ENCODE measurements around the gene NELL1. TPM values are rescaled to one million over a fixed set of nuclear protein-coding genes. Genes with fewer than 3 reads are reported as not detected.

The NELL1 gene
- polyA plus RNA-seq, 3 donors = 1.7 to 3.0 (median 1.7) TPM

DNA sequence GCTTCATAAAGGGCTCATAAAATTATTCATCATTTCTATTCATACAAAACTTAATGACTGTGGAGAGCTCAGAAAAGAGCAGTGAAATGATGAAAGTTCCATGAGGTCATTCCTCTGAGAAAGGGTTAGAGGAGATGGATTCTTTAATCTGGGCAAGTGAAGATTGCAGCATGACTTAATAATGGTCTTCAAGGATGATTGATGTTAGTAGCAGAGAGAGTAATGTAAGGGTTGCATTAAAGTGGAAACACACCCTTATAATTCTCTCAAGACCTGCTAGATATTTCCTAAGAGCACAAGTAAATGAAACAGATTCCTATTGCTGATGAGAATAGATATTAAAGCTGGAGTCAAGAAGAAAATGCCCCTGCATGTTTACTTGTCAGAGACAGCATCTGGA is 811.9 kb downstream of the NELL1 start:
- no peak for DNase-seq (ENCODE audit: extremely low read depth in 1 of 11, low read depth in 9 of 11, low spot score in 4 of 11)

DNA sequence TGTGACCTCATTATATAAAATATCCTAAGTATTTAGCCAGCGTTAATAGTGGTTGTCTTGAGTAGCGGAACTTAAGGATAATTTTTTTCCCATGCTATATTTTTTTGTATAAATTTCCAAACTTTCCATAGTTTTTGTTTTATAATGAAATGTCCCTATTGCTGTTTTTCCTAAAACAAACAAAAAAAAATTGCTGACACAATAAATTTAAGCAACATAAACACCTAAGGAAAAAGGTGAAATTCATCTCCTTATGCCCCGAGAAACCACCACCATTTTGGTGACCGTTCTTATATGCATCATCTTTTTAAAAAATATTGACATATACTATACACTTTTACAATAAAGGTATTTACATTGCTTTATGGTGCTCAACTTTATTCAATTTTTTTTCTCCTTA is 814.7 kb downstream of the NELL1 start:
- no peak for DNase-seq (ENCODE audit: extremely low read depth in 1 of 11, low read depth in 9 of 11, low spot score in 4 of 11)

GRCh38 chr11:21485006-21485405 is 815.6 kb downstream of the NELL1 start:
- DNase-seq (ENCODE audit: extremely low read depth in 1 of 11, low read depth in 9 of 11, low spot score in 4 of 11) = no peak

DNA sequence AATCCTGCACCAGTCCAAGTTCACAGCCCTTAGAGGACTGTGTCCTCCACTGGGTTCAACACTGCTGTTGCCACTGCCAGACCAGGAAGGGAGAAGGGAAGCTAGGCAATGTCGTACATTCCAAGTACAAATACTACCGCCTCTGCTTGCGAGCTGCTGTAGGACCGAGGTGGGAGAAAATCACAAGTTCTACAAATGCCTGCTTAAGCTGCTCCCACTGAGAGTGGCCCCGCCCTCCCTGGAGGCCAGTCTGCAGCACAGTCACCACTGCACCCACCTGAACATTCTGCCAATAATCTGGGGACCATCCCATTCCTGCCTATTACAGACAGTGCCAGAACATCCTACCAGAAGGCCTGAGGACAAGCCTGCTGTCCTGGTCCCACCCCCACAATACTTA is 816.0 kb downstream of the NELL1 start:
- no peak for DNase-seq (ENCODE audit: extremely low read depth in 1 of 11, low read depth in 9 of 11, low spot score in 4 of 11)

DNA sequence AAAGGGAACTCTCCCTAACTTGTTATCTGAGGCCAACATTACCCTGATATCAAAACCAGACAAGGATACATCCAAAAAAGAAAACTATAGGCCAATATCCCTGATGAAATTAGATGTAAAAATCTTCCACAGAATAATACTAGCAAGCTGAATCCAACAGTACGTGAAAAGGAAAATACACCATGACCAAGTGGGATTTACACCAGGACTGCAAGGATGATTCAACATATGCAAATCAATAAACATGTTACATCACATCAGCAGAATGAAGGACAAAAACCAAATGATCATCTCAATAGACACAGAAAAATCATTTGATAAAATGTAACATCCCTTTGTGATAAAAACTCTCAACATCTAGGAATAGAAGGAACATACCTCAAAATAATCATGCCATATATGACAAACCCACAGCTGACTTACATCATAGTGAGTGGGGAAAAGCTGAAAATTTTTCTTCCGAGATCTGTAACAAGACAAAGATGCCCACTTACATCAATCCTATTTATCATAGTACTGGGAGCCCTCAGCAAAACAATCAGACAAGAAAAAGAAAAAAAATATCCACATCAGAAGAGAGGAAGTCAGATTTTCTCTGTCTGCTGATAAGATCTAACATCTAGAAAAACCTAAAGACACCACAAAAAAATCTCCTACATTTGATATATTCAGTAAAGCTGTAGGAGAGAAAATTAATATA is 820.2 kb downstream of the NELL1 start:
- no peak for DNase-seq (ENCODE audit: extremely low read depth in 1 of 11, low read depth in 9 of 11, low spot score in 4 of 11)

GRCh38 chr11:21492931-21493330 is 823.5 kb downstream of the NELL1 start:
- no peak for DNase-seq (ENCODE audit: extremely low read depth in 1 of 11, low read depth in 9 of 11, low spot score in 4 of 11)

- DNase-seq (ENCODE audit: extremely low read depth in 1 of 11, low read depth in 9 of 11, low spot score in 4 of 11) = no peak
Observed at GRCh38 chr11:21494946-21495345, 825.6 kb downstream of the NELL1 start.

GRCh38 chr11:21495879-21496278 is 826.5 kb downstream of the NELL1 start:
- no peak for DNase-seq (ENCODE audit: extremely low read depth in 1 of 11, low read depth in 9 of 11, low spot score in 4 of 11)

GRCh38 chr11:21501245-21501644 is 831.9 kb downstream of the NELL1 start:
- DNase-seq (ENCODE audit: extremely low read depth in 1 of 11, low read depth in 9 of 11, low spot score in 4 of 11) = no peak

DNA sequence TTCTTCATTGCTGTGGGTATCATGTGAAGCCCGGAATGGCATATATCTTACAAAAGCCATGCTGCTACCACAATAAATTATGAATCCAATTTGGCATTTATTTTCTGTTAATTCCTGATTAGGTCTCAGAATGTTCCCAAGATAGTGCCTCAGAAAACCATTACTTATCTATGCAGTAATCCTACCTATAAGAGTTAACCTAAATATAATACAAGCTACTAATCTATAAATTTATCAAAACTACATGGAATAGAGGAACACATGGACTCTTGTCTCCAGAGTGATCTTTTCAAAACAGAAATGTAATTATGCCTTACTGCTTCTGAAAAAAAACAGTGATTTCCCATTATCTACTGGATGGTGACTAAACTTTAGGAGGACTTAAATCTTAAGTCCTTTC is 835.7 kb downstream of the NELL1 start:
- DNase-seq (ENCODE audit: extremely low read depth in 1 of 11, low read depth in 9 of 11, low spot score in 4 of 11) = no peak

- peak; percentile 15 to 68 (median 32) for DNase-seq (ENCODE audit: extremely low read depth in 1 of 11, low read depth in 9 of 11, low spot score in 4 of 11)
Observed at GRCh38 chr11:21511835-21512440, 842.6 kb downstream of the NELL1 start.

DNA sequence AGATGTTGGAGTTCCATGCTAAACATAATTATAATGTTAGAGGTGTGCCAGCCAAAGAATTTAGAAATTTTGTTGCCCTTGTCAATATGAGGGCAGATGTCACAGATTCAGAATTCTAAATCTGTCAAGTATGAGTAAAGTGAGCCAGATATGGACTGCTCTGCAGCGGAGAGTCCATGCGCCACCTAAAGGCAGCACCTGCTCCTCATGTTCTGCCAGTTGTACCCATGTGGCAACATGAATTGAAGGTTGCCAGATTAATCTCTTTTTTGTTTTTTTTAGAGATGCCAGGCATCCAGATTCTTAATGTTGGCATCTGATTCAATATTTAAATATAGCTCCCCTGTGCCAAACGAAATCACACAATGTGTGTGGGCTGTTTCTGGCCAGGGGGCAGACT is 844.9 kb downstream of the NELL1 start:
- peak in 1 of 11 donors; percentile 4 for DNase-seq (ENCODE audit: extremely low read depth in 1 of 11, low read depth in 9 of 11, low spot score in 4 of 11)

DNA sequence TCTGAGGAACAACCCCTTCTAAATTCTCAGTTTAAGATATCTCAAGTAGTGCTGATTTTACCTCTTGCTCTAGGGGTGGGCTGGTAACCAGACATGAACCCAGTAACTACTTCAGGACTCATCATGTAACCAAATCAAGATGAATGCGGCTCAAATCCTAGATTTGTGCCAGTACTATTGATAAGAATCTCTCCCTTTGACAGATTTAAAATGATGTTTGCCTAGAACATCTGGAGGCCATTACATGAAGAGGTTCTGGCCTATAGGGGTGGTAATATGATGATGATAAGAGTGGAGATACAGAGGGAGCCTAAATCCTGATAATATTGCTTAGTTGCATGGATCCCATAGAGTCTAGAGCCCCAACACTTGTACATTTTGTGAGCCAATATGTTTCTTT is 850.9 kb downstream of the NELL1 start:
- no peak for DNase-seq (ENCODE audit: extremely low read depth in 1 of 11, low read depth in 9 of 11, low spot score in 4 of 11)

DNA sequence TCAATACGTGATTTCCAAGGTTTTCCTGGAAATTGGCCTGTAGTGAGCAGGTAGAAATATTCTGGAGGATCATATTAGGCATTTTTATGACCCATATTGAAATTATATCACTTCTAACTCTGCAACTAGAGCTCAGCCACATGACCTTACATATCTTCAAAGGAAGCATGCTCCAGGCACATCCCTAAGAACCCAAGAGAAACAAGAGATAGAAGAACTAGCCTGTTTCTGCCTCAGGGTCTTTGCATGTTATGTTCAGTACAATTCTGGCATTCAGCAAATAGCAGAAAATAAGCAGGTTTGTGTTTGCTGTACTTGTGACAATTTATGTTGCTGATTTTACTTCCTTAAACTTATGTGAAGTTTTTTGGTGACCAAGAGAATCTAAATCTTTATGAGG is 859.8 kb downstream of the NELL1 start:
- no peak for DNase-seq (ENCODE audit: extremely low read depth in 1 of 11, low read depth in 9 of 11, low spot score in 4 of 11)

DNA sequence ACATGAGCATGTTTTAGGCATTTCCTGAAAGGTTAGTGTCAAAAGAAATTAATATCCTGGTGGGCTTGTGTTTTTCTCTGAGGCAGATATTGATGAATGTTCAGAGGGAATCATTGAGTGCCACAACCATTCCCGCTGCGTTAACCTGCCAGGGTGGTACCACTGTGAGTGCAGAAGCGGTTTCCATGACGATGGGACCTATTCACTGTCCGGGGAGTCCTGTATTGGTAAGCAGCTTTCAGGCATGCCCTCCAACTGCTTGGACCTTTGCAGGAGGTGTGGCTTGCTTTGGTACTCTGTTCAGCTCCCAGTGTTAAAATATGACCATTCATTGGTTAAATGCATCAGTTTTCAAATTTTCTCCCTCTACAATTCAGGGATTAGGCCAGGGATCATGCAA is 864.9 kb downstream of the NELL1 start:
- no peak for DNase-seq (ENCODE audit: extremely low read depth in 1 of 11, low read depth in 9 of 11, low spot score in 4 of 11)

DNA sequence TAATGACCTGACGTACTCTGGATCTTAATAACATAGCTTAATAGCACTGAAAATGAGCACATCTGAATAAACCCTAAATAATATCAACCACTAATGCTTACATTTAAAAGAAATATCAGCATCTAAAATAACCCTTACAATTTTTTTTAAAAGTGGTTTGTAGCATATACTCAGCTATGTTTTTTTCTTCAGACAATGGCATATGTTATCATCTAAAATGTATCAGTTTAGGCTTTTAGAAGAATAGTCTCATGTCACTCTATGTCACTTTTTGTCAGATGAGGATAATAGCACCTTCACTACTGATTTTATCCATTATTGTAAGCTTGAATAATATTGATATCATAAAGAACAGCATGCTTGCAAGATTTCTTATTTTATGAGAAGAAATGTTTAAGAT is 868.6 kb downstream of the NELL1 start:
- no peak for DNase-seq (ENCODE audit: extremely low read depth in 1 of 11, low read depth in 9 of 11, low spot score in 4 of 11)

DNA sequence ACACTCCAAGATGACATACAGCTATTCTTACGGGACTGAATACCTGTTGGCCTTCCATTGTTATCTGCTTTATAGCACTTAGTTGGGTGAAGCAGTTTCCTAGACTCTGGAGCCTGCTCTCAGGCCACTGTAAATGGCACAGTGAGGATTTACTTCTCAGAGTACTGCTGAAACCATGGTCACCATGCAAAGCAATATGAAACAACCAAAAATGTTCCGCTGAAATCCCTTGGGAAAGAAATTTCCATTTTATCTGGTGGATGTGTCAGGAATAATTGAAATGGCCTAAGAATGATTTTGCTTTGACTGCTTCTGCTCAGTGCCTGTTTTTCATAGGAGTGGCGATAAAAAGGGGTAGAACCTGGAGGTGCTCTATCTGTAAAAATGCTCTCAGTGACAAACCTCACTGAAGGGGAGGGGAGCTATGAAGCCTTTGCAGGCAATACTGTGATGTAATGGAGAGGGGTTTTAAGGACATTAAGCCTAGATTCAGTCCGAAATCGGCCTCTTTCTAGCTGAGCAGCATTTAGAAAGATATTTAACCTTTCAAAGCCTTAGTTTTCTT is 871.9 kb downstream of the NELL1 start:
- no peak for DNase-seq (ENCODE audit: extremely low read depth in 1 of 11, low read depth in 9 of 11, low spot score in 4 of 11)

- DNase-seq (ENCODE audit: extremely low read depth in 1 of 11, low read depth in 9 of 11, low spot score in 4 of 11) = no peak
Observed at GRCh38 chr11:21543901-21544300, 874.5 kb downstream of the NELL1 start.

- DNase-seq (ENCODE audit: extremely low read depth in 1 of 11, low read depth in 9 of 11, low spot score in 4 of 11) = no peak
Observed at GRCh38 chr11:21545699-21546098, 876.3 kb downstream of the NELL1 start.

DNA sequence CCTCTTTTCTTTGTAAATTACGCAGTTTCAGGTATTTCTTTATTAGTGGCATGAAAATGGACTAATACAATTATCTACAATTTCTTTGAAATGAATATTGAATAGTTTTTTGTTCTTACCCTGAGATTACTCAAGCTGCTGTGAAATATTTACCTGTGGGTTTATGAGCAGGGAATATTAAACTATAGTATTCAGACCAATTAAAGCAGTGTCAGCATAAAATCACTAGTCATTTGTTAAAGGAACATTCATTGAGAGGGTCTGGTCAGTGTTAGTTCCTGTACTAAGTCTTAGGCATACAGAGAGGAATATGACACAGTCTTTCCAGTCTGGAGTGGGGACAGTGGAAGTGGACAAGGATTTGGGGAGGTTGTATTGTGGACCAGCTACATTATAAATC is 877.3 kb downstream of the NELL1 start:
- no peak for DNase-seq (ENCODE audit: extremely low read depth in 1 of 11, low read depth in 9 of 11, low spot score in 4 of 11)

DNA sequence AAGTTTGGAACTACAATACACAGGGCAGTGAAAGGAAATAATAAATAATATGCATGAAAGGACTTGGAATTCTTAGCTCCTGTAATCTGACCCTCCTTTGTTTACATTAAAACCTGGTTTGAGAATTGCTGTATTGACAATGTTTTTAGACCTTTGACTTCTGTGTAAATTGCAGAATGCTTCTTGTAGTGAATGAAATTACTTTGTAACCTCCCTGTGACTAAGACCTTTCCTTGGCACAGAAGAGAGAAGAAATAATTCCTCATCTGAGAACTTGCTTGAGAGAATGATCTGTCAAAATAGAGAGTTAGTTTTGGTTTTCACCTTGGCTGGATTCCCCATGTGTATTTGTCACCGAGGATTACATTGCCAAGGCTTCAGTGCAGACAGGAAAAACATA is 883.5 kb downstream of the NELL1 start:
- DNase-seq (ENCODE audit: extremely low read depth in 1 of 11, low read depth in 9 of 11, low spot score in 4 of 11) = peak in 7 of 11 donors; percentile 3 to 34 (median 20)

Measured in renal cortex interstitium (tissue), 11 donors.